VCaP (cell line): ENCODE results near the gene RERG.

Experiments used
- H3K27ac ChIP-seq: fragments of 450-650 bp; 2 replicates; pipeline ENCODE4 v1.5.1; 2017
- TF ChIP-seq, protein P1 (sequence below): fragments of 450-650 bp; conservative IDR thresholded peaks from 2 replicates; pipeline ENCODE4 v1.5.1; 2017; ENCODE audit warnings: mild to moderate bottlenecking, moderate library complexity

Gene RERG

DNA sequence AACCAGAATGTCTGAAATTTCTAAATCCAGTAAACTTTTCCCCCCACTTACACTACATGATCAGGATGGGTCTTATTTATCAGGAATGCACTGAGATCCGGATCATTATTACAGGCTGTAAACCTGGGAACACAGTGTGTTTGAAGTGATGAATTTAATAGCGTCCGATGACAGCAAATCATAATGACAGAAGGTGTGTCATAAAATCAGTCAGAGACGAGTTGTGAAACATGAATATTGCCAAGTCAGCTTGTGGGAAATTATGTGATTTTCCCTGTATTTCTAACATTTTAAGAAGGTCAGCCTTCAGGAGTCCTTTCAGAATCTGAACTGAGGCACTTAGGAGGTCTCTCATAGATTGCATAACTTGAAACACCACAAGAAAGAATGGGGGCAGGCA lies 36.7 kb downstream of the RERG start:
- TF ChIP-seq, protein P1, sequence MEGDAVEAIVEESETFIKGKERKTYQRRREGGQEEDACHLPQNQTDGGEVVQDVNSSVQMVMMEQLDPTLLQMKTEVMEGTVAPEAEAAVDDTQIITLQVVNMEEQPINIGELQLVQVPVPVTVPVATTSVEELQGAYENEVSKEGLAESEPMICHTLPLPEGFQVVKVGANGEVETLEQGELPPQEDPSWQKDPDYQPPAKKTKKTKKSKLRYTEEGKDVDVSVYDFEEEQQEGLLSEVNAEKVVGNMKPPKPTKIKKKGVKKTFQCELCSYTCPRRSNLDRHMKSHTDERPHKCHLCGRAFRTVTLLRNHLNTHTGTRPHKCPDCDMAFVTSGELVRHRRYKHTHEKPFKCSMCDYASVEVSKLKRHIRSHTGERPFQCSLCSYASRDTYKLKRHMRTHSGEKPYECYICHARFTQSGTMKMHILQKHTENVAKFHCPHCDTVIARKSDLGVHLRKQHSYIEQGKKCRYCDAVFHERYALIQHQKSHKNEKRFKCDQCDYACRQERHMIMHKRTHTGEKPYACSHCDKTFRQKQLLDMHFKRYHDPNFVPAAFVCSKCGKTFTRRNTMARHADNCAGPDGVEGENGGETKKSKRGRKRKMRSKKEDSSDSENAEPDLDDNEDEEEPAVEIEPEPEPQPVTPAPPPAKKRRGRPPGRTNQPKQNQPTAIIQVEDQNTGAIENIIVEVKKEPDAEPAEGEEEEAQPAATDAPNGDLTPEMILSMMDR = no peak
- no peak overlapping the region for H3K27ac ChIP-seq

DNA sequence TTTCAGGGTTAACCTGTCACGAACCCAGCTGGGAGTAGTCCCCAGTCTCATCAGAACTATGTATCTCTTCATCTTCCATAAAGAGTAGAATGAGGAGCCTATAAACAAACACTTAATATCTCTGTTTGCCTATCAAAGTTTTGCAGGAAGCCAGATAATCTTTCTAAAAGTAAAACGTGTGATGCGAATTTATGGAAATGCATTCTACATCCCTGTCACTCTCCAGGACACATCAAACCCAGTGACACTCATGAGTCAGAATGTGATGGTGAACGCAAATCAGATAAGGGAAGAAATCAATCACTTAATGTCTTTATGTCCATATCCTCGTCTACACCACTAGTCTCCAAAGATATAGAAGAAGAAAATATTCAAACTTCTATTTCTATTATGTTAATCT lies 37.4 kb downstream of the RERG start:
- TF ChIP-seq, protein P1 = no peak
- H3K27ac ChIP-seq = no peak overlapping the region

- no peak overlapping the region for H3K27ac ChIP-seq
- TF ChIP-seq, protein P1 = no peak
Observed at GRCh38 chr12:15181017-15181683, 40.1 kb downstream of the RERG start.

DNA sequence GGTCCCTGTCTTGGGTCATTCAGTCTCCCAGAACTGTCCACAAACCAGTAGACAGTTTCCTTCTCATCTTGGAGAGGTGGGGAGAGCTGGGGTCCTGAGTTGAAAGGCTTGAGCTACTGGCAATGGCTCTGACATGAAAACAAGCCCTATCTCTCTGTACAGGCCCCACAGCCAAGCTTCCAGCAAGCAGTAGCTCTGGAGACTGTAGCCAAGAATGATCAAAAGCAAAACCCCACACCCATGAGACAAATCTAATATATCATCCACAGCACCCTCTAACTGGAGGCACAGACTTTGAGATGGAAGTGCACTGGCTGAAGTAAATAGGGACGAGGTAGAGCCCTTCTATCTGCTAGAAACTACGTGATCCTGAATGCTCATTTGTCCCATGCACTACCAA lies 40.9 kb downstream of the RERG start:
- no peak overlapping the region for H3K27ac ChIP-seq
- TF ChIP-seq, protein P1 = no peak

DNA sequence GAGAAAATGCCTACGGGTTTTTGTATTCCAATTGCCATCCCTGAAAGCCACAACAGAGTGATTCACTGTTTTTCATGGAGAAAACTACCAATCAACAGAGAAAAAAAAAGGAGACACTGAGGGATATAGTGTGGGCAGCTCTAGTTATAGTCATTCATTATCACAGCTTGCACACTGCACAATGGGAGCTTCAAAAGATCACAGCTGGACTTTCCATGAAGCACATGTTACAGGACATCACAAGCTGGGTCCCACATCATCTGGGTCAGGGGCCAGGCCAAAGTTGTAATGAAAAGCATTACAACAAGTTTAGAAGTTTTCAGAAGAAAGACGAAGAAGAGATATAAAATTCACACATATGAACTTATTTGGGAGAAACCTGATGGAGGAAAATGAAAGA lies 41.5 kb downstream of the RERG start:
- no peak overlapping the region for H3K27ac ChIP-seq
- TF ChIP-seq, protein P1 = no peak

GRCh38 chr12:15173142-15173541 lies 48.1 kb downstream of the RERG start:
- no peak overlapping the region for H3K27ac ChIP-seq
- TF ChIP-seq, protein P1 = no peak

DNA sequence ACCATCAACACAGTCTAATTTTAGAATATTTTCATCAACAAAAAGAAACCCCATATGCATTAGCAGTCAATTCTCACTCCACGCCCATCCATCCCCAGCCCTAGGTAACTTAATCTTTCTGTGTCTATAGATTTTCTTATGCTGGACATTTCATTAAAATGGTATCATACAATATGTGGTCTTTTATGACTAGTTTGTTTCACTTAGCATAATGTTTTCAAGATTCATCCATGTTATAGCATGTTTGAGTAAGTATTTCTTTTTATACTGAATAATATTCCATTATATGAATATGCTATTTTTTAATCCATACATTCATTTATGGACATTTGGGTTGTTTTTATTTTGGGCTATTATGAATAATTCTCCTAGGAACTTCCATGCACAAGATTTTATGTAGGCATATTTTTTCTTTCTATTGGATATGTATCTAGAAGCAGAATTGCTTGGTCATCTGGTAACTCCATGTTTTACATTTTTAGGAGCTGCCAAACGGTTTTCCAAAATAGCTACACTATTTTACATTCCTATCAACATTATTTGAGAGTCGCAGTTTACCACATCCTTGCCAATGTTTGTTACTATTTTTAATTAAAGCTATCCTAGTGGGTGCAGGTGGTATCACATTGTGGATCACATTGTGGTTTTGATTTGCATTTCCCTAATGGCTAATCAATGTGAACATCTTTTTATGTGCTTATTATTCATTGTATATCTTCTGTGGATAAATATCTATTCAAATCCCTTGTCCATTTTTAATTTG lies 49.0 kb downstream of the RERG start:
- H3K27ac ChIP-seq = no peak overlapping the region
- TF ChIP-seq, protein P1 = no peak; the same call in 1 of the 2 replicates
